SH-SY5Y (cell line): ENCODE data around the gene USP7.

Experiments
- GATA2 ChIP-seq: IDR thresholded peaks from 2 replicates; pipeline ENCODE4 v1.6.1; 2011; ENCODE audit warnings: mild to moderate bottlenecking, low read depth, low read length
- GATA3 ChIP-seq: IDR thresholded peaks from 2 replicates; pipeline ENCODE4 v1.6.1; 2011; ENCODE audit warnings: low read depth, mild to moderate bottlenecking, low read length, moderate library complexity

DNA sequence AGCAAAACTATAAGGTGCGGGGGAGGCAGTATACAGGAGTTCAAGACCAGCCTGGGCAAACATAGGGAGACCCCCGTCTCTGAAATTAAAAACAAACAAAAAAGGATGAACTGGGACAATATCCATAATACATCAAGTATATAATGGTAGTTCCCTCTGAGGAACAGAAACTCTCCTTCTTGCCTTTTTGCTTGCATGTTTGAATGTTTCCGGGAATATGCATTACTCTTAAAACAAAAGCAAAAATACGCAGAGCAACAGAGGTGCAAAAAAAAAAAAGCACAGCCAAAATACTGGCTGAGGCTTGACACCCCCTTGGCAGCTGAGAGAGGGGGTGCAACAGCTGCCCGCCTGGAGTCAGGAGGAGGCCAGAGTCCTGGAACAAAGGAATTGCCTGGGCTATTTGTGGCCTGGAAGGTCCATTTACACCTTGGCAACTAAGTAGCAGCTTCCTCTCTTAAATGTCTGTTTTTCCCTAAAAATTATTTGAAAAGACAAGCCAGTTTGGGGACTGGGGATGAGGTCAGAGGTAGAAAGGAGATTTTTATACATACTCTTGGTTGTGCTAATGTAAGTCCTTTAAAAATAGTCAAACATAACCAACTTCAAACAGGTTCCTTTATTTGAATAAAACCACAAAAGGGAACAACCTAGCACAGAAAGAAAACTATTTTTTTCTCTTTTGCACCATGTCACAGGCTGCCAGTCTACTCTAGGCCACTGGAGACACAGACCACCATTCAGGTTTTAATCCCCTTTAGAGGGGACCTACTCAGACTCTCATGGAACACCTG is 19.5 kb downstream of the USP7 start:
- TF ChIP-seq GATA2 (no peak), GATA3 (no peak)
